GM21381 (cell line): ENCODE measurements around the gene OR56B1.

Experiments
- ATAC-seq: cut with Tn5 transposase; IDR thresholded peaks from one replicate; pipeline ENCODE4 v1.9.1; 2021; ENCODE audit warnings: mild to moderate bottlenecking, moderate library complexity; ENCODE audit not compliant: unreplicated experiment

OR56B1 gene

DNA sequence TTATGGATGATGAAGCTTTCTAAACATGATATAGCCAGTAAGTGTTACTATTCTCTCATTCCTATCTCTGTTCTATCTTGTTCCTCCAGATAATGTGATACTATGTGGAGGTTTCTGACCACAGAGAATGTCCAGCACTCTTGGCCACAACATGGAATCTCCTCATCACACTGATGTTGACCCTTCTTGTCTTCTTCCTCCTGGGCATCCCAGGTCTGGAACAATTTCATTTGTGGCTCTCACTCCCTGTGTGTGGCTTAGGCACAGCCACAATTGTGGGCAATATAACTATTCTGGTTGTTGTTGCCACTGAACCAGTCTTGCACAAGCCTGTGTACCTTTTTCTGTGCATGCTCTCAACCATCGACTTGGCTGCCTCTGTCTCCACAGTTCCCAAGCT, 9.9 kb upstream of the OR56B1 start:
- ATAC-seq: no peak

GRCh38 chr11:5727691-5728090, 8.6 kb upstream of the OR56B1 start:
- ATAC-seq: no peak

GRCh38 chr11:5737091-5737490, 843 bp downstream of the OR56B1 start:
- ATAC-seq: no peak

- no peak for ATAC-seq
Observed at GRCh38 chr11:5737670-5738392, 1.6 kb downstream of the OR56B1 start.

DNA sequence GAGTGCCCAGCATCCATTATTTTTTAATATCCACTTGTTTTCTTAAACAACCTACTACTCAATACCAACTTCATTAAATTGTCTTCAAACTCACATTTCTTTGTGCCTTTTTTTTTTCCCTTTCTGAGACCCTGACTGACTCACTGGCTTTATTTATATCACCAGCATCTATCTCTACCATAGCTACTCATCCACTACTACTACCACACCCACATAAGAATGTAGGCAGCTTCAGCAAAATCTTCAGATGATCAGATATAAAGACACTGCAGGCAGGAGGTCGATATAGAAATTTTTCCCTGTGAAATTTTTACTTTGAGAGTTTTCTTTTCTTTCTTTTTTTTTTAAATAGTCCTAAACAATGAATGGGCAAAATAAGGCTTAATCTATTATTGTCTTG, 2.2 kb downstream of the OR56B1 start:
- ATAC-seq: no peak

GRCh38 chr11:5746614-5747013, 10.4 kb downstream of the OR56B1 start:
- ATAC-seq: no peak

- ATAC-seq: no peak
Observed at GRCh38 chr11:5749836-5750235, 13.6 kb downstream of the OR56B1 start.

GRCh38 chr11:5753943-5754342, 17.7 kb downstream of the OR56B1 start, which contains the start of gene OR52N4:
Gene OR52N4 (plus strand): TSS chr11:5754243. CDS start chr11:5754741, 498 bp downstream.
- no peak for ATAC-seq

DNA sequence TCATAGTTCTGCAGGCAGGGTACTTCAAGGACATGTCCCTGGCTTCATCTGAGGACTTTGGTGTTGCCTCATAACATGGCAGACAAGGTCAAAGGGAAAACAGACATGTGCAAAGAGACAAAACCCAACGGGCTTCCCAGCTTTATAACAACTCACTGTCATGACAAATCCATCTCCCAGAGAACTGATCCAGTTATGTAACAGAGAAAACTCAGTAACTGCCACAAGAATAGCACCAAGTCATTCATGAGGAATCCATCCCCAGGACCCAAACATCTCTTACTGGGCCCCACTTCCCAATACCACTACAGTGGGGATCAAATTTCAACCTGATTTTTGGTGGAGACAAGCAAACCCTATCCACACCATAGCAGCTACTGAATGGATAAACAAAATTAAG, 30.8 kb downstream of the OR56B1 start:
- no peak for ATAC-seq

GRCh38 chr11:5783255-5783654, 47.0 kb downstream of the OR56B1 start, which contains the start of gene OR52N5:
Gene OR52N5 (minus strand): TSS chr11:5783355. CDS start chr11:5778634, 4,721 bp downstream.
- no peak for ATAC-seq
